Measurements from ENCODE around the gene TTLL7. TPM values are rescaled to one million over a fixed set of nuclear protein-coding genes. Genes with fewer than 3 reads are reported as not detected.

TTLL7 gene
- total RNA-seq, 2 donors from 2014 or later, result 24.7 to 26.6 TPM

DNA sequence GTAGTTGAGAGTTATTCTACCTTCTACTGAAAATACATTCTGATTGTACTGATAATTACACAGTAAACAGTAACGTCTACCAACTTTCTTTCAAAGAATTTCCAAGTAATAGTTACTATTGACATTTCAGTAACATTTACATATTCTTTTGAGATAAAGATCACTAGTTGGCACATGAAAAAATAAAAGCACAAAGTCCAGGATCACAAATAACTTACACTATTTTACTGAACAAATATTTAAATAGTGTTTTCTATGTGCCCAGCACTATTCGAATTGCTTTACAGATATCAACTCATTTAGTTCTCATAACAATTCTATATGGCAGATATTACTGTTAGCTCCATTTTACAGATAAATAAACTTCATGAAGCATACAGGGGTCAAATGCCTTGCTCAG, 126.4 kb downstream of the TTLL7 start:
- Histone ChIP-seq H3K27ac (no peak overlapping the region), H3K4me1 (replicated peaks) (no peaks in the 10 kb centered on the region), H3K9me3 (no peaks in the 10 kb centered on the region), H3K36me3 (no peaks in the 10 kb centered on the region), H3K27me3 (replicated peaks; ENCODE audit: insufficient read depth) (no peaks in the 10 kb centered on the region), H3K4me3 (no peak overlapping the region)
- intact Hi-C loops (cut with DNase I), result no loop called here
- 29% methylated on average over 2 of the region's 2 CpGs for WGBS
- TF ChIP-seq, protein P1, sequence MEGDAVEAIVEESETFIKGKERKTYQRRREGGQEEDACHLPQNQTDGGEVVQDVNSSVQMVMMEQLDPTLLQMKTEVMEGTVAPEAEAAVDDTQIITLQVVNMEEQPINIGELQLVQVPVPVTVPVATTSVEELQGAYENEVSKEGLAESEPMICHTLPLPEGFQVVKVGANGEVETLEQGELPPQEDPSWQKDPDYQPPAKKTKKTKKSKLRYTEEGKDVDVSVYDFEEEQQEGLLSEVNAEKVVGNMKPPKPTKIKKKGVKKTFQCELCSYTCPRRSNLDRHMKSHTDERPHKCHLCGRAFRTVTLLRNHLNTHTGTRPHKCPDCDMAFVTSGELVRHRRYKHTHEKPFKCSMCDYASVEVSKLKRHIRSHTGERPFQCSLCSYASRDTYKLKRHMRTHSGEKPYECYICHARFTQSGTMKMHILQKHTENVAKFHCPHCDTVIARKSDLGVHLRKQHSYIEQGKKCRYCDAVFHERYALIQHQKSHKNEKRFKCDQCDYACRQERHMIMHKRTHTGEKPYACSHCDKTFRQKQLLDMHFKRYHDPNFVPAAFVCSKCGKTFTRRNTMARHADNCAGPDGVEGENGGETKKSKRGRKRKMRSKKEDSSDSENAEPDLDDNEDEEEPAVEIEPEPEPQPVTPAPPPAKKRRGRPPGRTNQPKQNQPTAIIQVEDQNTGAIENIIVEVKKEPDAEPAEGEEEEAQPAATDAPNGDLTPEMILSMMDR (IDR thresholded peaks at IDR 0.05), result no peak
- no peak for TF ChIP-seq POLR2A (IDR thresholded peaks at IDR 0.05)
- no peak for TF ChIP-seq POLR2AphosphoS5 (IDR thresholded peaks at IDR 0.05)
- DNase-seq (ENCODE audit: low spot score), result no peak

DNA sequence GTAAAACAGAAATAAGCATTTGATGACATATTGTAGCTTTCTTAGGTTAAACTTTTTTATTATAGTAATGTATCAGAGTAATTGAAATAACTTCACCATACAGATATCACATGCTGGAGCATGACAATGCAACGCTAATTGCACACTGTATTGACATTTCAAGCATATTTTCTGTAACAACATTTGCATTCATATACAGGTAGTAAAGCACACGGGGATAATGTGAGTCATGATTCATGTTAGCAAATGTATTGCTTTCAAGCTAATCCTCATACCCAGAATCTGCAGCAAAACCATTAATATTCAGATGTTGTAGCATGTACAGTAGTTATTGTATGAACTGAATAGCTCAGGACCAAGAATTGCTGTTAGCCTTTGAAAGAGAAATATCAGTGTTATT, 133.9 kb downstream of the TTLL7 start:
- 72% methylated on average over 2 of the region's 2 CpGs for WGBS
- H3K4me3 ChIP-seq, result no peak overlapping the region

DNA sequence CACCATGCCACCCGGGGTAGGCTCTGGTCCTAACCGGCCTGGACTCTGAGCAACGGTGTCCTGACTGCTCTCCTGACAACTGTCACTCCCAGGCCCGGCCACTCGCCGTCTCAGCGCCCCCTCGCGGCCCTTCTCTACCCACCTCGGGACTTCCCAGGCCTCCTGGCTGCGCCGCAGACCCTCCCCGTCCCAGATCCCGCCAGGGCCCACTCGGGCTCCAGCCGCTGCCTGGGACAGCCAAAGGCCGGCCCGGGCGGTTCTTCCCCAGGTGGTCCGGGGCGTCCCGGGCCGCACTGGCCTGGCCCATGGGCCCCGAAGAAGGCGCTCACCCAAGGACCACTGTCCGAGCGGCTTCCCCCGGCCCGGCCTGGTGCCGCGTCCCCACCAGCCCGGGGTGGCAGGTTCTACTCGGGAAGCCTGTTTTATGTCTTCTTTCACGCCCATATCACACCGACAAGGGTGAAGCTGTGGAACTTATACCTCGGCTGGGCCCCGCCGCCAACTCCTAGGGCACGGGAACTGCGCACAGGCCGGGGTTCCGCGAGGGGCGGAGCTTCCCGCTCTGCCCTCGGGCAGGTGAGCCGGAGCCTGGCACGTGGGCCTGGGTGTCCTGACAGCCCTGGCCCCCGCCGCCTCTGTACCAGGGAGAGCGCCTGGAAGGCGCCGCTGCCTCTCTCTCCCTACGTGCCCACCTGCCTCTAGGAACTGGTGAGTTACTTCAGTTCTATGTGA, 138.3 kb downstream of the TTLL7 start:
- TF ChIP-seq POLR2AphosphoS5 (IDR thresholded peaks at IDR 0.05), result peak; percentile 16
- peak; percentile 26 for TF ChIP-seq POLR2A (IDR thresholded peaks at IDR 0.05)
- TF ChIP-seq, protein P1 (IDR thresholded peaks at IDR 0.05), result peak; percentile 35 to 86 (median 77)
- WGBS, result 16% methylated on average over 54 of the region's 54 CpGs
- intact Hi-C loops (cut with DNase I), result no loop called here
- no peaks in the 10 kb centered on the region for H3K4me1 ChIP-seq (replicated peaks)
- peak overlapping the region; percentile 61 to 63 for H3K4me3 ChIP-seq
- H3K9me3 ChIP-seq, result no peaks in the 10 kb centered on the region
- peak; percentile 87 for DNase-seq (ENCODE audit: low spot score)
- H3K27ac ChIP-seq, result peak overlapping the region; percentile 88 to 93
- H3K27me3 ChIP-seq (replicated peaks; ENCODE audit: insufficient read depth), result no peaks in the 10 kb centered on the region
- no peaks in the 10 kb centered on the region for H3K36me3 ChIP-seq

More for the DNA sequence above, 133.9 kb downstream of the TTLL7 start:
- Histone ChIP-seq H3K27me3 (replicated peaks; ENCODE audit: insufficient read depth) (no peaks in the 10 kb centered on the region), H3K4me1 (replicated peaks) (no peaks in the 10 kb centered on the region), H3K27ac (no peak overlapping the region), H3K36me3 (no peaks in the 10 kb centered on the region), H3K9me3 (no peaks in the 10 kb centered on the region)
- DNase-seq (ENCODE audit: low spot score), result no peak
- intact Hi-C loops (cut with DNase I), result no loop called here
- TF ChIP-seq, protein P1 (IDR thresholded peaks at IDR 0.05), result no peak
- TF ChIP-seq POLR2A (IDR thresholded peaks at IDR 0.05), result no peak
- TF ChIP-seq POLR2AphosphoS5 (IDR thresholded peaks at IDR 0.05), result no peak

DNA sequence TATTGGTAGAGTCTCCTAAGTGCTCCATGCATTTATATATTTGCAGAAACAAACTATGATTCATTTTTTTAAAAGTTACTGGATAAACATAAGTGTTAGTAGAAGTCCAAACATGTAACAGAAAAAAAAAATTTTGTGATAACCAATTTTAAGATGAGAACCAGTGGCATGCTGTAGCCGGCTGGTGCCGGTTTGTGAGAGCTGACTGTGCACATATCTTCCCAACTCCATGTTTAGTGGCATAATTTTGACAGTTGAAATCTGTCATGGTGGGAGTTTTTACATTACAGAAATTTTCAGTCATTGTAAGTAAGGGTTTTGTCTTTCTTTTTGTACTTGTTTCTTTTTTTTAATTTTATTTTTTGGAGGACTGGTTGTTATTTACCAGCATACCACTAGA, 141.2 kb downstream of the TTLL7 start:
- no peaks in the 10 kb centered on the region for H3K36me3 ChIP-seq
- H3K4me1 ChIP-seq (replicated peaks), result no peaks in the 10 kb centered on the region
- no peaks in the 10 kb centered on the region for H3K27me3 ChIP-seq (replicated peaks; ENCODE audit: insufficient read depth)
- WGBS, result 74% methylated on average over 2 of the region's 2 CpGs
- intact Hi-C loops (cut with DNase I), result no loop called here
- TF ChIP-seq POLR2AphosphoS5 (IDR thresholded peaks at IDR 0.05) (no peak), POLR2A (IDR thresholded peaks at IDR 0.05) (no peak)
- TF ChIP-seq, protein P1 (IDR thresholded peaks at IDR 0.05), result no peak
- H3K27ac ChIP-seq, result no peak overlapping the region
- no peak for DNase-seq (ENCODE audit: low spot score)
- no peak overlapping the region for H3K4me3 ChIP-seq
- H3K9me3 ChIP-seq, result no peaks in the 10 kb centered on the region

DNA sequence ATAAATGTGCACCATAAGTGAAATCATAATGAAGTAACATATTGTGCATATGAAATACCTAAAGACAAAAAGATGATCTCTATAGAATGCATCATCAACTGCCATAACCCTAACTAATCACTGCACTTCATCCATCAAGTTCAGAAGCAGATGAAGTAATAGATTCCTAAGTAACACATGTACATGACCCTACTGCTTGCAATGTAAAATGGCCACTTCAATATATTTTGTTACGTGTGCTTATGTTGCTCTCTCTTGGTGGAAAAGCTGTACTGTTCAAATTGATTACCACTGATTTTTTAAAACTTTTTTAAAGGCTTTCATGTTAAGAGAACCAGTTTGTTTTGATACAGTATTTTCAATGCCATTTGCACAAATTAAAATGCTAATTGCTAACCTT, 141.8 kb downstream of the TTLL7 start:
- WGBS, result 70% methylated on average over 1 of the region's 1 CpG
- no peak for DNase-seq (ENCODE audit: low spot score)
- H3K4me3 ChIP-seq, result no peak overlapping the region
- no peak for TF ChIP-seq POLR2A (IDR thresholded peaks at IDR 0.05)
- TF ChIP-seq, protein P1 (IDR thresholded peaks at IDR 0.05), result peak in 1 of 4 experiments; percentile 42
- no peak overlapping the region for H3K27ac ChIP-seq
- H3K9me3 ChIP-seq, result no peaks in the 10 kb centered on the region
- no peaks in the 10 kb centered on the region for H3K4me1 ChIP-seq (replicated peaks)
- no peaks in the 10 kb centered on the region for H3K27me3 ChIP-seq (replicated peaks; ENCODE audit: insufficient read depth)
- intact Hi-C loops (cut with DNase I), result no loop called here
- no peaks in the 10 kb centered on the region for H3K36me3 ChIP-seq

Measured in prostate gland (tissue), 2 donors.